Stimulated activated naive CD8-positive, alpha-beta T cell treated with anti-CD3 and anti-CD28 coated beads, Interleukin-15, Interleukin-2, amounts not matched to agents 100 ng/mL and 50 ng/mL, for 24 hours (primary cell): Measurements from ENCODE around the gene MASP2.
"Not testable (repeated sequence)": the region's sequence is repeated elsewhere in the genome, so short reads cannot be mapped to it uniquely, and the experiment has no call there.

Experiments
- H3K27ac Mint-ChIP-seq: one replicate; pipeline ENCODE4 v1.8.0; 2021; ENCODE audit warnings: mild to moderate bottlenecking, mixed read lengths
- H3K27me3 Mint-ChIP-seq: one replicate; pipeline ENCODE4 v1.8.0; 2021; ENCODE audit warnings: mixed read lengths
- H3K36me3 Mint-ChIP-seq: one replicate; pipeline ENCODE4 v1.8.0; 2021; ENCODE audit warnings: low read depth, mixed read lengths
- H3K4me1 Mint-ChIP-seq: one replicate; pipeline ENCODE4 v1.8.0; 2021; ENCODE audit warnings: low read depth, mixed read lengths
- H3K4me3 Mint-ChIP-seq: one replicate; pipeline ENCODE4 v1.8.0; 2021; ENCODE audit warnings: mild to moderate bottlenecking, mixed read lengths
- H3K9me3 Mint-ChIP-seq: one replicate; pipeline ENCODE4 v1.8.0; 2021; ENCODE audit warnings: mixed read lengths

Gene MASP2

DNA sequence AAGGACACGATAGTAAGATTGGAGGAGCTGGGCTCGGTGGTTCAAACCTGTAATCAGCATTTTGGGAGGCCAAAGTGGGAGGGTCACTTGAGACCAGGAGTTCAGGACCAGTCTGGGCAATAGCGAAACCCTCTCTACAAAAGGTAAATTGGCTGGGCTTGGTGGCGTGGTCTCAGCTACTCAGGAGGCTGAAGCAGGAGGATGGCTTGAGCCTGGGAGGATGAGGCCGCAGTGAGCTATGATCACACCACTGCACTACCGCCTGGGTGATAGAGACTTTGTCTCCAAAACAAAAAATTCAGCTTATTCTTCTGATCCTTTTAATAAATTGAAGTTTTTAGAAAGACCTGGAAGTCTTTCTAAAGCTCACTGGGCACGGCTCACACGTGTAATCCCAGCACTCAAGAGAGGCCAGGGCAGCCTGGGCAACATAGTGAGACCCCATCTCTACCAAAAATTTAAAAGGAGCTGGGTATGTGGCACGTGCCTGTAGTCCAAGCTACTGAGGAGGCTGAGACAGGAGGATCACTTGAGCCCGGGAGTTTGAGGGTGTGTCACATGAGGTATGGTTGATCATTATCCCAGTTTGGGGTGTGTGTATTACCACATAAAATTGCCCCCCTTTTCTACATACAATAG, 15.3 kb downstream of the MASP2 start:
- no peak overlapping the region for H3K4me3 Mint-ChIP-seq
- peaks cover 9% of the 10 kb centered on the region for H3K36me3 Mint-ChIP-seq
- no peak overlapping the region for H3K27ac Mint-ChIP-seq
- no peaks in the 10 kb centered on the region for H3K4me1 Mint-ChIP-seq
- H3K9me3 Mint-ChIP-seq, result no peaks in the 10 kb centered on the region
- no peaks in the 10 kb centered on the region for H3K27me3 Mint-ChIP-seq

DNA sequence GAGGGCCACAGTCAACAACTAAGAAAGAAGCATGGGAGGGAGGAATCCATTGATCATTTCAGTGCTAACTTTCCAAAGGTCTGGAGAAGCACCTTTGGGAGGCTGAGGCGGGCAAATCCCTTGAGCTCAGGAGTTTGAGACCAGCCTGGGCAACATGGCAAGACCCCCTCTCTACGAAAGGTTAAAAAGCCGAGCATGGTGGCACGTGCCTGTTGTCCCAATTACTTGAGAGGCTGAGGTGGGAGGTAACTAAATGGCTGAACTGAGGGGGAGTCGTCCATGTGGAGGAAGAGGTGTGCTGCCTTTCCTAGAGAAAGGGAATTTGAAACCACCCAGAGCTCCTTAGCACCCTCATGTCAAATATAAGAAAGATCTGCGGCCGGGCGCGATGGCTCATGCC, 16.2 kb downstream of the MASP2 start:
- Mint-ChIP-seq H3K4me3 (no peak overlapping the region), H3K4me1 (no peaks in the 10 kb centered on the region), H3K9me3 (no peaks in the 10 kb centered on the region), H3K27ac (no peak overlapping the region), H3K27me3 (no peaks in the 10 kb centered on the region), H3K36me3 (peaks cover 17% of the 10 kb centered on the region)

DNA sequence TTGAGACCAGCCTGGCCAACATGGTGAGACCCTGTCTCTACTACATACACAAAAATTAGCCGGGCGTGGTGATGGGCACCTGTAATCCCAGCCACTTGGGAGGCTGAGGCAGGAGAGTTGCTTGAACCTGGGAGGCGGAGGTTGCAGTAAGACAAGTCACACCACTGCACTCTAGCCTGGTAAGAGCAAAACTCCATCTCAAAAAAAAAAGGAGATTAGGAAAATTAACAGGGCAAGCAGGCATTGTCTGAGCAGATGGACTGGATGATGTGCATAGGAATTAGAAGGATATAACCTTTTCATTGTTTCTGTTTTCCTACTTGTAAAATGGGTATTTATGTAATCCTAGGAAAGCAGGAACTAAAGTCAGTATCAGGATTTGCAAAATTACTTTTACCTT, 19.0 kb downstream of the MASP2 start:
- H3K9me3 Mint-ChIP-seq, result no peaks in the 10 kb centered on the region
- H3K27me3 Mint-ChIP-seq, result no peaks in the 10 kb centered on the region
- H3K4me1 Mint-ChIP-seq, result peaks cover 11% of the 10 kb centered on the region
- no peak overlapping the region for H3K4me3 Mint-ChIP-seq
- H3K36me3 Mint-ChIP-seq, result peaks cover 43% of the 10 kb centered on the region
- H3K27ac Mint-ChIP-seq, result no peak overlapping the region

DNA sequence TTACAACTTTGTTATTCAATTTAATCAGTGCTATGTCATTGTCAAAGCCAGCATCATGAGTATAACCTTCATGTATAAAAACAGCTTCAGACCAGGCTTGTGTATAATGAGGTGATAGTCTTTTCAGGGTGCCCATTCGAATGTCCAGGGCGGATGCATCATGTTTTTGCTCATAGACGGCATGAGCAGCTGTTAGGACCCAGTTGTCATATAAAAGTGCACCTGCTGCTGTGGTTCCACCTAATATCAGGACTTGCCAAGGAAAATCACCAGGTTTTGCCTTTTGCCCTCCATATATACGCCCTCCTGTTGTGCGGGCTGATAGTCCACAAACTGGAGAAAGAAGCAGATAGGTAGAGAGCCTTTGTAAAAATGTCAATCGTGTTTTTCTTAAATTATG, 19.7 kb downstream of the MASP2 start:
- Mint-ChIP-seq H3K27me3 (no peaks in the 10 kb centered on the region), H3K4me1 (peaks cover 12% of the 10 kb centered on the region), H3K36me3 (peaks cover 50% of the 10 kb centered on the region), H3K9me3 (no peaks in the 10 kb centered on the region), H3K27ac (no peak overlapping the region), H3K4me3 (no peak overlapping the region)

DNA sequence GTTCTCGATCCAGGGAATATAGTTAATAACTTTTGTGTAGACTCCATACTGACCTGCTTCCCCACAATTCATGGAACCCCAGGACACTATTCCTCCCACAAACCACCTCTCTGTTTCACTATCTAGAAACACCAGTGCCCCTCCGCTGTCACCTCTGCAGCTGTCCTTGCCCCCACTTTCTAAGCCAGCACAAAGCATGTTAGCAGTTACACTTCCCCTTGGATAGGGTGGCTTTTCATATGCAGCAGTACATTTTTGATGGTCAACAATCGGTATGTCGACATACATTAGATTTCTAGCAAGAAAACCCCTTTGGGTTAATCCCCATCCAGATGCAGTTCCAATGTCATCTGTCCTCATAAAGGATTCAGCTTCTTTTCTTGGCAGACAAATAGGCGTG, 20.1 kb downstream of the MASP2 start:
- H3K36me3 Mint-ChIP-seq, result peaks cover 55% of the 10 kb centered on the region
- no peak overlapping the region for H3K4me3 Mint-ChIP-seq
- no peak overlapping the region for H3K27ac Mint-ChIP-seq
- peaks cover 16% of the 10 kb centered on the region for H3K4me1 Mint-ChIP-seq
- H3K27me3 Mint-ChIP-seq, result no peaks in the 10 kb centered on the region
- no peaks in the 10 kb centered on the region for H3K9me3 Mint-ChIP-seq

DNA sequence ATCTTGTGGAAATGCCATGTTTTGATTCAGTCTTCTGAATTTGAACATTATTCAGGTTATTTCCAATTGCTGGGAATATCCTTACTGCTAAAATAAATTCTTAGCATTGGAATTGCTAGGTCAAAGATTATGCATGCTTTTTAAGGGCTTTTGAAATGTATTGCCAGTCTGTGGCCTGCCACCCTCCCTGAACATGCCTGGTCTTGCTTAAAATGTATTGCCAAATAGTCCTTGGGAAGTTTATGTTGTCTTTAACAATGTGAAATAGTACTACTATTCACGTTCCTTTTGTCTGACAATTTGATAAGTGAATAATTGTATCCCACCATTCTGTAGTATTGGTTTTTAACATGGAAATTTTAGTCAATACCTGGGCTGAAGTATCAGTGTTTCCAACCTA, 21.0 kb downstream of the MASP2 start:
- H3K27ac Mint-ChIP-seq, result peak overlapping the region; percentile 2
- no peaks in the 10 kb centered on the region for H3K9me3 Mint-ChIP-seq
- H3K4me1 Mint-ChIP-seq, result peaks cover 17% of the 10 kb centered on the region
- no peak overlapping the region for H3K4me3 Mint-ChIP-seq
- H3K27me3 Mint-ChIP-seq, result no peaks in the 10 kb centered on the region
- H3K36me3 Mint-ChIP-seq, result peaks cover 63% of the 10 kb centered on the region

DNA sequence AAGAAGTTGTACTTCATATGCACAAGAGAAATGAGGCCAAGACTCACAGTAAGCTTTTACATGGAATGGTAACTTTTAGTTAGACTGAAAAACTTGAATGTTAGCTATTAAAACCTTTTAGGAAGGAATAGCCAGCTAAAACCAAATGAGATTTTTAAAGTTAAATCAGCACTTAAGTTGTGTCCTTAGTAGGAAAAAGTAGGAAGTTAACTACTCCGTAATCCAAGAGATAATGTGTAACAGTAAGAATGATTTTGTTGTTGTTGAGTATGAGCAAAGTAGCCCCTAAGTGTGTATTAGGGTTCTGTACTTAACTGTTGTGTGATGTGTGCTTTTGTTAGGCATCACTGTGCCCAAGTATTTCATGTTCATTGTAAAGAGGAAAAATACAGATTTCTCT, 21.4 kb downstream of the MASP2 start:
- no peaks in the 10 kb centered on the region for H3K9me3 Mint-ChIP-seq
- peaks cover 17% of the 10 kb centered on the region for H3K4me1 Mint-ChIP-seq
- no peaks in the 10 kb centered on the region for H3K27me3 Mint-ChIP-seq
- peak overlapping the region; percentile 37 for H3K27ac Mint-ChIP-seq
- peaks cover 67% of the 10 kb centered on the region for H3K36me3 Mint-ChIP-seq
- H3K4me3 Mint-ChIP-seq, result no peak overlapping the region

DNA sequence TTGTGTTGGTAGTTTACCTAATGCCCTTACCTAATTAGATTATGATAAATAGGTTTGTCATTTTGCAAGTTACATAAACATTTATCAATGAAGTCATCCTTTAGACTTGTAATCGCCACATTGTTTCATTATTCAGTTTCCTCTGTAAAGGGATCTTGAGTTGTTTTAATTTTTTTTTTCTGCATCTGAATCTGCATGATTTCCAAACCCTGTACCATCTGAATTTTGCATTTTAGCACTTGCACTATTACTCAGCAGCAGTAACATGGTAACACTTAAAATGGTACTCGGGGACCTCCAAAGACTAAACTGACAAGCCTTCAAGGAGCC, 22.2 kb downstream of the MASP2 start:
- H3K4me3 Mint-ChIP-seq, result no peak overlapping the region
- peaks cover 17% of the 10 kb centered on the region for H3K4me1 Mint-ChIP-seq
- peaks cover 73% of the 10 kb centered on the region for H3K36me3 Mint-ChIP-seq
- no peaks in the 10 kb centered on the region for H3K9me3 Mint-ChIP-seq
- H3K27ac Mint-ChIP-seq, result peak overlapping the region; percentile 56
- no peaks in the 10 kb centered on the region for H3K27me3 Mint-ChIP-seq

DNA sequence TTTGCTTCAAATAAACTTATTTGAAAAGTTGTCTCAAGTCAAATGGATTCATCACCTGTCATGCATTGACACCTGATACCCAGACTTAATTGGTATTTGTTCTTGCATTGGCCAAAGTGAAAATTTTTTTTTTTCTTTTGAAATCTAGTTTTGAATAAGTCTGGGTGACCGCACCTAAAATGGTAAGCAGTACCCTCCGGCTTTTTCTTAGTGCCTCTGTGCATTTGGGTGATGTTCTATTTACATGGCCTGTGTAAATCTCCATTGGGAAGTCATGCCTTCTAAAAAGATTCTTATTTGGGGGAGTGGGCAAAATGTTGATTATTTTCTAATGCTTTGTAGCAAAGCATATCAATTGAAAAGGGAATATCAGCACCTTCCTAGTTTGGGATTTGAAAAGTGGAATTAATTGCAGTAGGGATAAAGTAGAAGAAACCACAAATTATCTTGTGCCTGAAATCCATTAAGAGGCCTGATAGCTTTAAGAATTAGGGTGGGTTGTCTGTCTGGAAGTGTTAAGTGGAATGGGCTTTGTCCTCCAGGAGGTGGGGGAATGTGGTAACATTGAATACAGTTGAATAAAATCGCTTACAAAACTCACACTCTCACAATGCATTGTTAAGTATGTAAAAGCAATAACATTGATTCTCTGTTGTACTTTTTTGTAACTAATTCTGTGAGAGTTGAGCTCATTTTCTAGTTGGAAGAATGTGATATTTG, 22.7 kb downstream of the MASP2 start:
- peaks cover 77% of the 10 kb centered on the region for H3K36me3 Mint-ChIP-seq
- H3K4me1 Mint-ChIP-seq, result peaks cover 17% of the 10 kb centered on the region
- no peaks in the 10 kb centered on the region for H3K9me3 Mint-ChIP-seq
- peak overlapping the region; percentile 61 for H3K27ac Mint-ChIP-seq
- no peak overlapping the region for H3K4me3 Mint-ChIP-seq
- H3K27me3 Mint-ChIP-seq, result no peaks in the 10 kb centered on the region

DNA sequence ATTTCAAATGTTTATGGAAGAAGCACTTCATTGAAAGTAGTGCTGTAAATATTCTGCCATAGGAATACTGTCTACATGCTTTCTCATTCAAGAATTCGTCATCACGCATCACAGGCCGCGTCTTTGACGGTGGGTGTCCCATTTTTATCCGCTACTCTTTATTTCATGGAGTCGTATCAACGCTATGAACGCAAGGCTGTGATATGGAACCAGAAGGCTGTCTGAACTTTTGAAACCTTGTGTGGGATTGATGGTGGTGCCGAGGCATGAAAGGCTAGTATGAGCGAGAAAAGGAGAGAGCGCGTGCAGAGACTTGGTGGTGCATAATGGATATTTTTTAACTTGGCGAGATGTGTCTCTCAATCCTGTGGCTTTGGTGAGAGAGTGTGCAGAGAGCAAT, 23.8 kb downstream of the MASP2 start:
- Mint-ChIP-seq H3K27ac (no peak overlapping the region), H3K4me3 (no peak overlapping the region), H3K4me1 (peaks cover 23% of the 10 kb centered on the region), H3K9me3 (no peaks in the 10 kb centered on the region), H3K36me3 (peaks cover 88% of the 10 kb centered on the region), H3K27me3 (no peaks in the 10 kb centered on the region)

DNA sequence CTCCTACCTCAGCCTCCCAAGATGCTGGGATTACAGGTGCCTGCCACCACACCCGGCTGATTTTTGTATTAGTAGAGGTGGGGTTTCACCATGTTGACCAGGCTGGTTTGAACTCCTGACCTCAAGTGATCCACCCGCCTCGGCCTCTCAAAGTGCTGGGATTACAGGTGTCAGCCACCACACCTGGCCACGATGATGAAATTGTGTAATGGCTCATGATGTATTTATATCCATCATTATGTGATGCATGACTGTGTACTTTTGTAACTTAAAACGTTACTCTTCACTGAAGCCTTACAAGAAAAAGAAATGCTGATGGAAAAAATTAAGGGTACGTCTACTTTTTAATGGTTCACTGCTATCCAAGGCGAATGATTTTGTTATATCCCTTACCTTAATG, 27.1 kb downstream of the MASP2 start:
- peaks cover 79% of the 10 kb centered on the region for H3K36me3 Mint-ChIP-seq
- peaks cover 35% of the 10 kb centered on the region for H3K4me1 Mint-ChIP-seq

DNA sequence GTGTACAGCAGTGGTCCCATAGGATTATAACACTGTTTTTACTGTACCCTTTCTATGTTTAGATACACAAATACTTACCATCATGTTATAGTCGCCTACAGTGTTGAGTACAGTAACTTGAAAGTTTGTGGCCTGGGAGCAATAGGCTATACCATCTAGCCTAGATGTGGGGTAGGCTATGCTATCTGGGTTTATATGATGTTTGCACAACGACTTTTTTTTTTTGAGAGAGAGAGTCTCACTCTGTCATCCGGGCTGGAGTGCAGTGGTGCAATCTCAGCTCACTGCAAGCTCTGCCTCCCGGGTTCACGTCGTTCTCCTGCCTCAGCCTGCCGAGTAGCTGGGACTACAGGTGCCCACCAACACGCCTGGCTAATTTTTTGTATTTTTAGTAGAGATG, 27.7 kb downstream of the MASP2 start:
- Mint-ChIP-seq H3K36me3 (peaks cover 79% of the 10 kb centered on the region), H3K4me1 (peaks cover 36% of the 10 kb centered on the region)
- not testable (repeated sequence) for H3K27me3 Mint-ChIP-seq, H3K4me3 Mint-ChIP-seq, H3K9me3 Mint-ChIP-seq, H3K27ac Mint-ChIP-seq

More for the DNA sequence above, 27.1 kb downstream of the MASP2 start:
- no peaks in the 10 kb centered on the region for H3K9me3 Mint-ChIP-seq
- H3K27me3 Mint-ChIP-seq, result no peaks in the 10 kb centered on the region
- no peak overlapping the region for H3K27ac Mint-ChIP-seq
- H3K4me3 Mint-ChIP-seq, result no peak overlapping the region

DNA sequence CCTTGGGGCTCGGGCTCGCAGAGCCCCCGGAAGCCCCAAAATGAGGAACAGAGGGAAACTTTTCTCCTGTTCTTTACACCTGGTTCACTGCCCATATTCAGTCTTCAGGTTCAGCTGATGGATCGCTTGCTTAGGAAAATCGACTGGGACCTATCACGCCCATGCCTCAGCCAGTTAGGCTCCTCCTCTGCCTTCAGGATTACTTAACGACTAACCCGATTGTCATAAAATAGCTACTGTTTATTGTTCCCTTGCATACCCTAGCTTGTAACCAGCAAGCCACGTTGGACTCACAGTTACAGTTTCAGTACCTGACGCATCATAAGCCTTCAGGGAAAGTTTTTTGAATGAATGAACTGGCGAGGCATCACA, 33.9 kb downstream of the MASP2 start:
- peaks cover 32% of the 10 kb centered on the region for H3K4me1 Mint-ChIP-seq
- peak overlapping the region; percentile 94 for H3K27ac Mint-ChIP-seq
- peaks cover 34% of the 10 kb centered on the region for H3K36me3 Mint-ChIP-seq
- H3K9me3 Mint-ChIP-seq, result no peaks in the 10 kb centered on the region
- no peaks in the 10 kb centered on the region for H3K27me3 Mint-ChIP-seq
- peak overlapping the region; percentile 92 for H3K4me3 Mint-ChIP-seq

DNA sequence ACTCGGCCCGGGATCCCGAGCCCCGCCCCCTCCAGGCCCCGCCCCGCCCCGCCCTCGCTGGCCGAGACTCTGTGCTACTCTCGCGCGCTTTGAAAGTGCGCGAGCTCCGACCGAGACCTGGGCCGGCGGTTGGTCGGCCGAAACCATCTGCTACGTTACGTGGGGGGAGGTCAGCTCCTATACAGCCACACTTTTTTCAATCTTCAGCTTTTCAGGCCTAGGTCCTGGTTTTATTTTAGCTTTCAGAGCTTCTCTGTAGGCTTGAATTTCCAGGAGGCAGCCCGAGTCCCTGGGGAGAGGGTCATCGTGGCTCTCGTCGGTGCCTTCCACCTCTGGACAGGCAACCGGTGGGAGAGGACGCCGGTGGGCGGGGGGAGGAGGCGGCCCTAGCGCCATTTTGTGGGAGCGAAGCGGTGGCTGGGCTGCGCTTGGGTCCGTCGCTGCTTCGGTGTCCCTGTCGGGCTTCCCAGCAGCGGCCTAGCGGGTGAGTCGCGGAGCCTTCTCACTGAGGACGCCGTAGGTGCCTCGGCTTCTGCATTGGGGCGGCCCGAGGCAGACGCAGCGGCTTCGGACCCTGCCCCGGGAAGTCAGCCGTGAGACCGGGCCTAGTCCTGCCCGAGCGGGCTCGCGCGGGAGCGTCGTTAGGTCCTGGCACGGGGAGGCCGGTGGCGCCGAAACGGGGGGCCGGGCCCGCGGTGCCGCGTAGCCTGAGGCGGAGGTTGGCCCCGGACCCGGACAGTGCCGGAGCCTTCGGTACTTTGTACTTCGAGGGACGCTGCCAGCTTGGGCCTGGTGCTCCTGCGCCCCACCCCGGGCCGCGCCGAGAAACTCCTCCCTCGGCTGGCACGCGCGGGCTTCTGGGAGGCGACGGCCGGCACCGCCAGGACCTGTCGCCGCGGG, 34.5 kb downstream of the MASP2 start, which contains the start of gene TARDBP:
TARDBP (plus strand) TSS at position 395 of the 900 bp plus-strand sequence. CDS start 1,074 bp downstream, outside the sequence.
- H3K4me3 Mint-ChIP-seq, result peak within 1 kb of the TSS; percentile 92
- H3K9me3 Mint-ChIP-seq, result no peaks in the 10 kb centered on the region
- H3K36me3 Mint-ChIP-seq, result peaks cover 33% of the 10 kb centered on the region
- H3K4me1 Mint-ChIP-seq, result peaks cover 30% of the 10 kb centered on the region
- H3K27me3 Mint-ChIP-seq, result no peaks in the 10 kb centered on the region
- peak within 1 kb of the TSS; percentile 99 for H3K27ac Mint-ChIP-seq

DNA sequence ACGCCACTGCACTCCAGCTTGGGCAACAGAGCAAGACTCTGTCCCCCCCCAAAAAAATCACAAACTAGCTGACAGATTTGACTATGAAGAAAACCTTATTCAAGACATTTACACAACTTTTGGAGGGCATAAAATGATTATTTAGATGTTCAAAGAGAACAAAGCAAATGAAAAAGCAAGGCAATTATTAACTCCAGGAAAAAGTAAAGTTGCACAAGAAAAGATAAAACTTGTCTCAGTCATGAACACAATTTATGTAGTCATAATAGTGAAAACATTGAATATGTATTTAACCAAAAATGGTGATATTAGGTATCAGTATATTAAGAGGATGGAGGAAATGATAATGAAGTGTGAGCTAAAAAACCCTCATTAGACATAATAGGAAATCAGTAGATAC, 46.5 kb downstream of the MASP2 start:
- Mint-ChIP-seq H3K36me3 (no peaks in the 10 kb centered on the region), H3K4me1 (no peaks in the 10 kb centered on the region), H3K4me3 (no peak overlapping the region), H3K9me3 (peaks cover 5% of the 10 kb centered on the region), H3K27me3 (no peaks in the 10 kb centered on the region), H3K27ac (no peak overlapping the region)
